ENCODE data around the gene KCNT1.

The KCNT1 gene

DNA sequence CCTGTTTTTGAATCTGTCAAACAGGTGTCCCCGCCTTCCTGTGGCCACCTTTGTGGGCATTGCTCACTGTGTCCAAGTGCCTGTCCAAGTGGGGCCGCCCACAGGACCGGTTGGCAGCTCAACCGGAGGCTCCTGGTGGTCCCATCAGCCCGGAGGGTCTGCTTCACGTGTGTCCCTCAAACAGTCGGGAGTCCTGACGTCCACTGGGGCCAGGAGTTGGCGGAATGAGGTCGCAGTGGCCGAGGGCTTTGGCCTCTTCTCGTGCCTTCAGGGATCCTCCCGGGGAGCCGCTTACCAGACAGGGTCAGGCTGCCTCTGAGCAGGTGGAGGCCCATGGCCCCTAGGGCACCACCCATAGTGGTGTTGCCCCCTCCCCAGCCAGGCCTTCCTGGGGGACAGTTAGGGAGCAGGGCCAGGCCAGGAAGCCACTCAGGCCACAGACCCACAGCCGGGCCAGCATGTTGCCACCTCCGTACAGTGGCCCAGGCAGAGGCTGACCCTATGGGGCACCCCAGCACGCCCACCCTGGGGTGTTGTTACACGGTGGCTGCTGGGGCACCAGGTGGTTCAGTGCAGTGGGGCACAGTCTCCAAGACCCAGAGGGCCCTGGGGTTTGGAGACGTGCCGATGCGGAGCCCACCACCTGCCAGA is 69.5 kb downstream of the KCNT1 start:
- POLR2A ChIA-PET: no interaction called here
- TF ChIP-seq, protein P1, sequence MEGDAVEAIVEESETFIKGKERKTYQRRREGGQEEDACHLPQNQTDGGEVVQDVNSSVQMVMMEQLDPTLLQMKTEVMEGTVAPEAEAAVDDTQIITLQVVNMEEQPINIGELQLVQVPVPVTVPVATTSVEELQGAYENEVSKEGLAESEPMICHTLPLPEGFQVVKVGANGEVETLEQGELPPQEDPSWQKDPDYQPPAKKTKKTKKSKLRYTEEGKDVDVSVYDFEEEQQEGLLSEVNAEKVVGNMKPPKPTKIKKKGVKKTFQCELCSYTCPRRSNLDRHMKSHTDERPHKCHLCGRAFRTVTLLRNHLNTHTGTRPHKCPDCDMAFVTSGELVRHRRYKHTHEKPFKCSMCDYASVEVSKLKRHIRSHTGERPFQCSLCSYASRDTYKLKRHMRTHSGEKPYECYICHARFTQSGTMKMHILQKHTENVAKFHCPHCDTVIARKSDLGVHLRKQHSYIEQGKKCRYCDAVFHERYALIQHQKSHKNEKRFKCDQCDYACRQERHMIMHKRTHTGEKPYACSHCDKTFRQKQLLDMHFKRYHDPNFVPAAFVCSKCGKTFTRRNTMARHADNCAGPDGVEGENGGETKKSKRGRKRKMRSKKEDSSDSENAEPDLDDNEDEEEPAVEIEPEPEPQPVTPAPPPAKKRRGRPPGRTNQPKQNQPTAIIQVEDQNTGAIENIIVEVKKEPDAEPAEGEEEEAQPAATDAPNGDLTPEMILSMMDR (IDR thresholded peaks at IDR 0.05; ENCODE audit: insufficient read depth, low read length, missing control alignments): no peak
- CTCF ChIA-PET: no interaction called here
- H3K4me3 ChIP-seq (ENCODE audit: low read depth, low read length): no peak overlapping the region
- DNase-seq (ENCODE audit: low read depth, low spot score): no peak

DNA sequence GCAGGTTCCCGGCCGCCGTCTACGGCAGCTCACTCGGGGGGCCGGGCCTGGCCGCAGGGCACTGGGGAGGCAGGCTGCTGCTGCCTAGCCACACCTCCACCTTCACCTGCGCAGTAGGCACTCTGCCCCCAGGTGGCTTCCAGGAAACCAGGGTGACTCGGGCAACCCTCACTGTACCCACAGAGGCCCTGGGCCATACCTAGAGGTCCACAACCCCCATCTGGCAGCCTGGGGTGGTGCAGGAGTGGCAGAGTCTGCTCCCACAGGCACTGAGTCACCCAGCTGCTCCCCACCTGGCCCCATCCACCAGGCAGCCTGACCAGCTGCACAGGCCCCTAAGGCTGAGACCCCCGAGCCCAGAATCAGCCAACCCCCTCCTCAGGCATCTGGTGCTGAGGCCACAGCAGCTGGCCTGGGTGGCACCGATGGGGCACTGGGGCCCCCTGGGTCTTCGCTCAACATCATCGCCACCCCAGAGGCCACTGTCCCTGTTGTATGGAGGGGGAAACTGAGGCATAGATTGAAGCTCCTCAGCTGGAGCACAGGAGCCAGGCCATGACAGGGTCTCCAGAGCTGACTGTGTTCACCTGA is 70.2 kb downstream of the KCNT1 start:
- no peak for DNase-seq (ENCODE audit: low read depth, low spot score)
- ChIA-PET CTCF (no interaction called here), POLR2A (no interaction called here)
- no peak overlapping the region for H3K4me3 ChIP-seq (ENCODE audit: low read depth, low read length)
- TF ChIP-seq, protein P1 (IDR thresholded peaks at IDR 0.05; ENCODE audit: insufficient read depth, low read length, missing control alignments): no peak

DNA sequence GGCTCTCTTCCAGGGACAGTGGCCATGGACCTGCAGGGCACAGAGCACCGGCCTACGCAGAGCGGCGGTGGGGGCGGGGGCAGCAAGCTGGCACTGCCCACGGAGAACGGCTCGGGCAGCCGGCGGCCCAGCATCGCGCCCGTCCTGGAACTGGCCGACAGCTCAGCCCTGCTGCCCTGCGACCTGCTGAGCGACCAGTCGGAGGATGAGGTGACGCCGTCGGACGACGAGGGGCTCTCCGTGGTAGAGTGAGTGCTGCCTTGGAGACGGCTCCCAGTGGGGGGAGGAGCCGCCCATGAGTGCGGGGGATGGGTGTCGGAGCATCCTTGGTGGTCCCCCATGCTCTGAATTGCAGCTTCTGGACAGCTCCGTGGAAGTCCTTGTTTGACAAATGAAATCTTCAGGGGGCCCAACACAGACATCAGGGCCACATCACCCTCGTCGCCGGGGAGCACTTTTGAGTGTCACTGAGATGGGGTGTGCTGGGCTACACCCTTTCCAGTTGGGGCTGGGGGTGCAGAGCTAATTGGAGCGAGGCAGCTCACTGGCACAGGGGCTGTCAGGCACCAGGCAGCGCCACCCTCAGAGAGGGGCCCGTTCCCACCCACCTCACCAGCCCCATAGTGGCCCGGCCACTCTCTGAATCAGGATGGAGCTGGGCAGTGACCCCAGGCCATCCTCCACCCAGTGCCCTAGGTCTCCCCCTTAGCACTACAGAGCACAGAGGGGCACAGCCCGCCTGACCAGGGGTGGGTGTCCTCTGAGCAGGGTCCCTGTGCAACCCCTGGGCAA is 70.9 kb downstream of the KCNT1 start:
- ChIA-PET CTCF (no interaction called here), POLR2A (no interaction called here)
- H3K4me3 ChIP-seq (ENCODE audit: low read depth, low read length): no peak overlapping the region
- TF ChIP-seq, protein P1 (IDR thresholded peaks at IDR 0.05; ENCODE audit: insufficient read depth, low read length, missing control alignments): no peak
- DNase-seq (ENCODE audit: low read depth, low spot score): no peak

DNA sequence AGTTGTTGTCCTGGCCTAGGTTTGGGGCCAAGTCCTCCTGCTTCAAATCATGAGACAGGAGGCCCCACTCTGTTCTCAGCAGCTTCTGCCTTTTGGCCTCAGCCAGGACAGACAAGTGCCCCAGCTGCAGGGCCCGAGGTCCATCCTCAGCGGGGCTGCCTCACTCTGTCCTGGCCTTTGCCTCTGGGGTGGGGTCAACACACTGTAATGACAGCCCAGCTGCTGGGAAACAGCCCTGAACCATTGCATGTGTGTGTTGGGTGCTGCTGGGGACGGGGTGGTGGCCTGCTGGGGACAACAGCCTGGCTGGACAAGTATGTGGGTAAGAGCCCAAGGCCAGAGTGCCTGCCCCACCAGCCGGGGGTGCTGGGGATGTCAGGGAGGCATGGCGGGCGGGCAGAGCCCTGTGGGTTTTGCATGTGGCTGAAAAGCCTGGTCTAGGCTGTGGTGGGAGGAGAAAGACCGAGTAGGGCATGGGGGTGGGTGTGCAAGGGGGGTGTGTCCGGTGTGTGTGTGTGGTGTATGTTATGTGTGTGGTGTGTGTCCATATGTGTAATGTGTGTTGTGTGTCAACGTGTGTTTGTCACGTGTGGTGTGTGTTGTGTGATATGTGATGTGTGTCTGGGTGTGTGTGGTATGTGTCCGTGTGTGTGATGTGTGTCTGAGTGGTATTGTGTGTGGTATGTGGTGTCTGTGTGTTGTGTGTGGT is 71.7 kb downstream of the KCNT1 start:
- no peak for DNase-seq (ENCODE audit: low read depth, low spot score)
- H3K4me3 ChIP-seq (ENCODE audit: low read depth, low read length): no peak overlapping the region
- ChIA-PET CTCF (no interaction called here), POLR2A (no interaction called here)
- TF ChIP-seq, protein P1 (IDR thresholded peaks at IDR 0.05; ENCODE audit: insufficient read depth, low read length, missing control alignments): no peak

DNA sequence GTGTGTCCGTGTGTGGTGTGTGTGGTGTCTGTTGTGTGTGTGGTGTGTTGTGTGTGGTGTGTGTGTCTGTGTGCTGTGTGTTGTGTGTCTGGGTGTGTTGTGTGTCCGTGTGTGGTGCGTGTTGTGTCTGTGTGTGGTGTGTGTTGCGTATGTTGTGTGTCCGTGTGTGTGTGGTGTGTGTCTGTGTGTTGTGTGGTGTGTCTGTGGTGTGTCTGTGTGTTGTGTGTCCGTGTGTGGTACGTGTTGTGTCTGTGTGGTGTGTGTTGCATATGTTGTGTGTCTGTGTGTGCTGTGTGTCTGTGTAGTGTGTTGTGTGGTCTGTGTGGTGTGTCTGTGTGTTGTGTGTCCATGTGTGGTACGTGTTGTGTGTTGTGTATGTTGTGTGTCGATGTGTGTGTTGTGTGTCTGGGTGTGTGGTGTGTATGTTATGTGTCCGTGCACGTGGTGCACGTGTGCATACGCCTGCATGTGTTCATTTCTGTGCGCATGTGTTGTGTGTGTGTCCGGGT is 72.3 kb downstream of the KCNT1 start:
- POLR2A ChIA-PET: no interaction called here
- TF ChIP-seq, protein P1 (IDR thresholded peaks at IDR 0.05; ENCODE audit: insufficient read depth, low read length, missing control alignments): no peak

More for the DNA sequence above, 72.3 kb downstream of the KCNT1 start:
- H3K4me3 ChIP-seq (ENCODE audit: low read depth, low read length): no peak overlapping the region
- no peak for DNase-seq (ENCODE audit: low read depth, low spot score)
- CTCF ChIA-PET: no interaction called here

Measured in AG04449 (cell line).